IMR-90 (cell line): Measurements from ENCODE around the gene TACC2. TPM values are rescaled to one million over a fixed set of nuclear protein-coding genes. Genes with fewer than 3 reads are reported as not detected.

Experiments
- ATAC-seq: fragments of 200-7000 bp; cut with Tn5 transposase; 2 replicates; pipeline ENCODE4 v1.9.1; 2020; ENCODE audit warnings: low read depth, mild to moderate bottlenecking, moderate library complexity
- BruUV-seq: library from RNA; stranded (reverse); fragments of 400-500 nt; replicated peaks from 2 replicates; lab custom pipeline; 2021; lab: Mats Ljungman, UMichigan
- CTCF ChIA-PET: fragments of 300-600 bp; formaldehyde crosslinking; extraction: SDS; loops from one replicate; lab custom pipeline; 2021; ENCODE audit warnings: antibody characterized with exemption; lab: Yijun Ruan, JAX
- POLR2A ChIA-PET: fragments of 300-600 bp; sonication (Branson Sonifier 250); formaldehyde crosslinking; loops from one replicate; lab custom pipeline; 2022; ENCODE audit warnings: antibody characterized with exemption; ENCODE audit not compliant: unreplicated experiment; lab: Charles Lee
- DNase-seq: peaks from one replicate; pipeline ENCODE4 v3.0.0; 2013
- H2AFZ ChIP-seq: replicated peaks from 2 replicates; pipeline ENCODE3; 2013; ENCODE audit warnings: low read length, mild to moderate bottlenecking; ENCODE audit not compliant: poor library complexity
- H2AK5ac ChIP-seq: 2 replicates; pipeline ENCODE4 v1.6.1; 2013; ENCODE audit warnings: low read depth, low read length, inconsistent platforms
- H2AK9ac ChIP-seq: replicated peaks from 2 replicates; pipeline ENCODE3; 2013; ENCODE audit warnings: mild to moderate bottlenecking, low read depth, low read length, moderate library complexity; ENCODE audit not compliant: poor library complexity
- H2BK120ac ChIP-seq: 2 replicates; pipeline ENCODE4 v1.6.1; 2013; ENCODE audit warnings: low read depth, low read length, inconsistent platforms
- H2BK15ac ChIP-seq: 3 replicates; pipeline ENCODE4 v1.6.1; 2013; ENCODE audit warnings: low read depth, low read length, inconsistent platforms
- H2BK20ac ChIP-seq: 2 replicates; pipeline ENCODE4 v1.6.1; 2013; ENCODE audit warnings: low read depth, mild to moderate bottlenecking, inconsistent platforms, low read length, moderate library complexity
- H2BK5ac ChIP-seq: 2 replicates; pipeline ENCODE4 v1.6.1; 2013; ENCODE audit warnings: mild to moderate bottlenecking, low read depth, low read length, inconsistent platforms; ENCODE audit not compliant: poor library complexity, severe bottlenecking
- H3K14ac ChIP-seq: replicated peaks from 2 replicates; pipeline ENCODE4 v1.6.1; 2013; ENCODE audit warnings: low read depth, low read length, inconsistent platforms
- H3K18ac ChIP-seq: 2 replicates; pipeline ENCODE4 v1.6.1; 2013; ENCODE audit warnings: low read depth, low read length, control low read depth
- H3K23ac ChIP-seq: 2 replicates; pipeline ENCODE4 v1.6.1; 2013; ENCODE audit warnings: low read depth, low read length, inconsistent platforms
- H3K27ac ChIP-seq: 2 replicates; pipeline ENCODE4 v1.5.1; 2013; ENCODE audit warnings: mild to moderate bottlenecking, control low read depth, low read length; ENCODE audit not compliant: insufficient read depth
- H3K27me3 ChIP-seq: 2 replicates; pipeline ENCODE4 v1.6.1; 2013; ENCODE audit warnings: low read length; ENCODE audit not compliant: control insufficient read depth, insufficient read depth
- H3K36me3 ChIP-seq: 2 replicates; pipeline ENCODE4 v1.6.1; 2013; ENCODE audit warnings: low read length, mixed read lengths; ENCODE audit not compliant: control insufficient read depth, insufficient read depth
- H3K4ac ChIP-seq: 2 replicates; pipeline ENCODE4 v1.6.1; 2013; ENCODE audit warnings: low read depth, low read length, inconsistent platforms
- H3K4me1 ChIP-seq: 2 replicates; pipeline ENCODE4 v1.6.1; 2013; ENCODE audit warnings: low read length, mixed read lengths; ENCODE audit not compliant: control insufficient read depth, insufficient read depth
- H3K4me2 ChIP-seq: 2 replicates; pipeline ENCODE4 v1.6.1; 2013; ENCODE audit warnings: low read depth, mild to moderate bottlenecking, control low read depth, low read length, moderate library complexity
- H3K4me3 ChIP-seq: 2 replicates; pipeline ENCODE4 v1.5.1; 2013; ENCODE audit warnings: low read depth, mild to moderate bottlenecking, control low read depth, low read length, moderate library complexity; ENCODE audit not compliant: insufficient read depth
- H3K56ac ChIP-seq: 2 replicates; pipeline ENCODE4 v1.6.1; 2013; ENCODE audit warnings: low read length, inconsistent platforms; ENCODE audit not compliant: insufficient read depth; ENCODE audit errors: extremely low read depth
- H3K79me1 ChIP-seq, 2 experiments: 2 replicates each; pipeline ENCODE4 v1.6.1; 2013; ENCODE audit warnings: low read length in 2 of 2, inconsistent platforms in 1 of 2, low read depth in 1 of 2
- H3K9ac ChIP-seq: 2 replicates; pipeline ENCODE4 v1.6.1; 2013; ENCODE audit warnings: low read depth, low read length, control low read depth
- H3K9me1 ChIP-seq: 2 replicates; pipeline ENCODE4 v1.6.1; 2013; ENCODE audit warnings: low read length, inconsistent platforms; ENCODE audit not compliant: insufficient read depth
- H3K9me3 ChIP-seq: 2 replicates; pipeline ENCODE4 v1.6.1; 2013; ENCODE audit warnings: low read length; ENCODE audit not compliant: control insufficient read depth, insufficient read depth
- H4K20me1 ChIP-seq: 2 replicates; pipeline ENCODE4 v1.6.1; 2013; ENCODE audit warnings: low read length, inconsistent platforms; ENCODE audit not compliant: insufficient read depth
- H4K5ac ChIP-seq: 2 replicates; pipeline ENCODE4 v1.6.1; 2013; ENCODE audit warnings: mild to moderate bottlenecking, low read depth, low read length, control low read depth
- H4K8ac ChIP-seq, 2 experiments: 2 replicates each; pipeline ENCODE4 v1.6.1; 2013; ENCODE audit warnings: low read depth in 2 of 2, low read length in 2 of 2, control low read depth in 1 of 2, inconsistent platforms in 1 of 2
- H4K91ac ChIP-seq: 2 replicates; pipeline ENCODE4 v1.6.1; 2013; ENCODE audit warnings: low read depth, low read length, inconsistent platforms; ENCODE audit not compliant: insufficient read depth
- MAFK ChIP-seq: IDR thresholded peaks from 2 replicates; pipeline ENCODE4 v1.6.1; 2012; ENCODE audit warnings: low read depth, low read length, improper control_type of control experiment
- MAZ ChIP-seq: IDR thresholded peaks from 2 replicates; pipeline ENCODE4 v1.6.1; 2012; ENCODE audit warnings: low read depth, mild to moderate bottlenecking, low read length, improper control_type of control experiment, moderate library complexity, borderline replicate concordance
- NFE2L2 ChIP-seq: fragments of 150-350 bp; IDR thresholded peaks from 2 replicates; pipeline ENCODE4 v1.6.1; 2016; ENCODE audit warnings: low read depth, mild to moderate bottlenecking, low read length
- WGBS, 2 experiments: methylation state at CpG; one replicate each; pipeline versions ENCODE4 v1.1.5 to v1.1.7; 2013; ENCODE audit warnings: missing lambda C conversion rate in 2 of 2; ENCODE audit not compliant: insufficient read length in 1 of 2; ENCODE audit errors: extremely low coverage in 2 of 2; 5-methylcytosine and 5-hydroxymethylcytosine counted together
- dilution Hi-C: fragments of 300-500 bp; cut with HindIII; formaldehyde crosslinking; loops from one replicate; pipeline ENCODE4 v1.14.3; 2018; ENCODE audit warnings: low sequenced_read_pairs; ENCODE audit not compliant: unreplicated experiment
- in situ Hi-C: fragments of 300-500 bp; cut with MboI; formaldehyde crosslinking; loops from 3 replicates; pipeline ENCODE4 v1.14.3; 2019; ENCODE audit warnings: low sequenced_read_pairs, inconsistent platforms, mixed read lengths
- intact Hi-C: fragments of 100-400 bp; cut with micrococcal nuclease; formaldehyde crosslinking; loops from 2 replicates; pipeline ENCODE4 v1.10.0; 2022
- polyA plus RNA-seq, 3 experiments: library from polyadenylated mRNA; depleted of rRNA; stranded (reverse); fragments of >200 nt; gene quantifications; 2 replicates each; pipeline ENCODE4 v1.2.3, GENCODE V29; 2012; ENCODE audit warnings: low replicate concordance in 1 of 3
- total RNA-seq: library from RNA; depleted of rRNA; stranded (reverse); fragments of >200 nt; gene quantifications from 2 replicates; pipeline ENCODE4 v1.2.3, GENCODE V29; 2012
- TF ChIP-seq, protein P1 (sequence below): fragments of 150-350 bp; IDR thresholded peaks from 2 replicates; pipeline ENCODE4 v1.6.1; 2016; ENCODE audit warnings: low read depth, mild to moderate bottlenecking, low read length, moderate library complexity, borderline replicate concordance

TACC2 gene
- total and polyA plus RNA-seq, 2 of the 4 experiments (the other 2 are of a cell fraction), result 2.9 to 15.4 TPM

- H2BK5ac ChIP-seq, result no peak within 1 kb of the TSS
- H2BK15ac ChIP-seq, result no peak within 1 kb of the TSS
- no peak within 1 kb of the TSS for H4K5ac ChIP-seq
- peaks cover 3% of the 10 kb centered on the region; the same call in 1 of the 2 replicates for H3K4me1 ChIP-seq
- peaks cover 4% of the 10 kb centered on the region; the same call in 1 of the 2 replicates for H3K9me1 ChIP-seq
- intact Hi-C loops, result no loop called here
- H3K18ac ChIP-seq, result no peak within 1 kb of the TSS
- H3K23ac ChIP-seq, result no peak within 1 kb of the TSS
- in situ Hi-C loops, result no loop called here
- H3K36me3 ChIP-seq, result no peaks in the 10 kb centered on the region
- H3K14ac ChIP-seq, result no peak within 1 kb of the TSS
- ChIA-PET CTCF (interaction anchor here (0.6 kb wide), 1 partner anchor 56 kb away, joined by 13 read pairs; no protein-coding TSS in a partner anchor), POLR2A (no interaction called here)
- no peak within 1 kb of the TSS for H2AK9ac ChIP-seq
- H4K91ac ChIP-seq, result no peak within 1 kb of the TSS
- no peak within 1 kb of the TSS for H4K8ac ChIP-seq
- H3K4me3 ChIP-seq, result no peak within 1 kb of the TSS
- no peak within 1 kb of the TSS for H2AK5ac ChIP-seq
- no peaks in the 10 kb centered on the region for H3K27me3 ChIP-seq
- no peak for ATAC-seq
- WGBS, 2 experiments, result no CpG with 5 or more reads among the region's 5 CpGs
- no peak within 1 kb of the TSS for H2BK120ac ChIP-seq
- TF ChIP-seq, protein P1, sequence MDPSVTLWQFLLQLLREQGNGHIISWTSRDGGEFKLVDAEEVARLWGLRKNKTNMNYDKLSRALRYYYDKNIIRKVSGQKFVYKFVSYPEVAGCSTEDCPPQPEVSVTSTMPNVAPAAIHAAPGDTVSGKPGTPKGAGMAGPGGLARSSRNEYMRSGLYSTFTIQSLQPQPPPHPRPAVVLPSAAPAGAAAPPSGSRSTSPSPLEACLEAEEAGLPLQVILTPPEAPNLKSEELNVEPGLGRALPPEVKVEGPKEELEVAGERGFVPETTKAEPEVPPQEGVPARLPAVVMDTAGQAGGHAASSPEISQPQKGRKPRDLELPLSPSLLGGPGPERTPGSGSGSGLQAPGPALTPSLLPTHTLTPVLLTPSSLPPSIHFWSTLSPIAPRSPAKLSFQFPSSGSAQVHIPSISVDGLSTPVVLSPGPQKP, result no peak
- TF ChIP-seq NFE2L2 (no peak), MAZ (no peak), MAFK (no peak)
- no peak within 1 kb of the TSS for H2BK20ac ChIP-seq
- no peak within 1 kb of the TSS for H2AFZ ChIP-seq
- H4K20me1 ChIP-seq, result no peaks in the 10 kb centered on the region
- H3K9ac ChIP-seq, result no peak within 1 kb of the TSS
- no peak within 1 kb of the TSS for H3K4ac ChIP-seq
- dilution Hi-C loops, result no loop called here
- no peak within 1 kb of the TSS for H3K27ac ChIP-seq
- H3K9me3 ChIP-seq, result no peaks in the 10 kb centered on the region
- no peak within 1 kb of the TSS for H3K56ac ChIP-seq
- no TSS peak for BruUV-seq
- no peaks in the 10 kb centered on the region for H3K79me1 ChIP-seq
- no peak within 1 kb of the TSS for H3K4me2 ChIP-seq
- DNase-seq, result no peak
These were observed 282.1 kb downstream of the TACC2 start, which contains the start of gene BTBD16 for GRCh38 chr10:122271076-122271475. BTBD16 (plus strand) TSS chr10:122271296; CDS start chr10:122275082, 3,786 bp downstream.
